Measurements from ENCODE around the gene KRTAP13-1.

DNA sequence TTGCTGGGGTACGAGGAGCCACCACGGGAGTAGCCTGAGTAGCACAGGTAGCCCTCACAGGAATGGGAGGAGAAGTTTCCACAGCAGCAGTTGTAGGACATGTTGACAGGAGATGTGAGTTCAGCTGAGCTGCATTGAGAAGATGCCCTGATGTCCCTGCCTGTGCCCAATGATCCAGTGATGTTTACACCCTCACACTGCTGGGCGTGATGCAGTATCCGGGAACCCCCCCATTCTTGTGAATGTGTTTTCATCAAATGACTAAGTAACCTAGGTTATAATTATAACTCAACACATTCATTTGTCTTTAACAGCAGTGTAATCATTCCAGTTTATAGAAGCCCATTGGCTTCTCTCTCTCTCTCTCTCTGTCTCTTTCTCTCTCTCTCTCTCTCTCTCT, 47.3 kb upstream of the KRTAP13-1 start, which contains the start of gene KRTAP23-1:
- TF ChIP-seq, protein P1, sequence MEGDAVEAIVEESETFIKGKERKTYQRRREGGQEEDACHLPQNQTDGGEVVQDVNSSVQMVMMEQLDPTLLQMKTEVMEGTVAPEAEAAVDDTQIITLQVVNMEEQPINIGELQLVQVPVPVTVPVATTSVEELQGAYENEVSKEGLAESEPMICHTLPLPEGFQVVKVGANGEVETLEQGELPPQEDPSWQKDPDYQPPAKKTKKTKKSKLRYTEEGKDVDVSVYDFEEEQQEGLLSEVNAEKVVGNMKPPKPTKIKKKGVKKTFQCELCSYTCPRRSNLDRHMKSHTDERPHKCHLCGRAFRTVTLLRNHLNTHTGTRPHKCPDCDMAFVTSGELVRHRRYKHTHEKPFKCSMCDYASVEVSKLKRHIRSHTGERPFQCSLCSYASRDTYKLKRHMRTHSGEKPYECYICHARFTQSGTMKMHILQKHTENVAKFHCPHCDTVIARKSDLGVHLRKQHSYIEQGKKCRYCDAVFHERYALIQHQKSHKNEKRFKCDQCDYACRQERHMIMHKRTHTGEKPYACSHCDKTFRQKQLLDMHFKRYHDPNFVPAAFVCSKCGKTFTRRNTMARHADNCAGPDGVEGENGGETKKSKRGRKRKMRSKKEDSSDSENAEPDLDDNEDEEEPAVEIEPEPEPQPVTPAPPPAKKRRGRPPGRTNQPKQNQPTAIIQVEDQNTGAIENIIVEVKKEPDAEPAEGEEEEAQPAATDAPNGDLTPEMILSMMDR (conservative IDR thresholded peaks at IDR 0.05; ENCODE audit: low read depth, low read length) = no peak
- no peak for TF ChIP-seq EZH2 (IDR thresholded peaks at IDR 0.05; ENCODE audit: borderline replicate concordance, low read depth, low read length, poor library complexity, severe bottlenecking)

Measured in A673 (cell line).